H9 (cell line): ENCODE data around the gene SH3TC1. TPM values are rescaled to one million over a fixed set of nuclear protein-coding genes. Genes with fewer than 3 reads are reported as not detected.

ENCODE experiments used
- DNase-seq: peaks from one replicate; pipeline ENCODE4 v3.0.0-alpha.2; 2017
- H2AFZ ChIP-seq: one replicate; pipeline ENCODE4 v1.6.1; 2013; ENCODE audit warnings: mild to moderate bottlenecking, low read length, control low read depth, moderate library complexity
- H2AK5ac ChIP-seq: 2 replicates; pipeline ENCODE4 v1.6.1; 2013; ENCODE audit warnings: low read length, control low read depth, mixed read lengths; ENCODE audit not compliant: insufficient read length
- H2BK120ac ChIP-seq: one replicate; pipeline ENCODE4 v1.6.1; 2013; ENCODE audit warnings: low read depth, mild to moderate bottlenecking, low read length, control low read depth, inconsistent platforms; ENCODE audit not compliant: poor library complexity, severe bottlenecking
- H2BK12ac ChIP-seq: 2 replicates; pipeline ENCODE4 v1.6.1; 2013; ENCODE audit warnings: low read length, control low read depth, mixed read lengths, low read depth; ENCODE audit not compliant: insufficient read length
- H2BK15ac ChIP-seq: 2 replicates; pipeline ENCODE4 v1.6.1; 2013; ENCODE audit warnings: low read depth, low read length, control low read depth
- H2BK20ac ChIP-seq: one replicate; pipeline ENCODE4 v1.6.1; 2013; ENCODE audit warnings: low read depth, mild to moderate bottlenecking, low read length, control low read depth, inconsistent platforms; ENCODE audit not compliant: poor library complexity, severe bottlenecking
- H2BK5ac ChIP-seq: 2 replicates; pipeline ENCODE4 v1.6.1; 2013; ENCODE audit warnings: low read length, control low read depth, mixed read lengths; ENCODE audit not compliant: insufficient read length
- H3K14ac ChIP-seq: 2 replicates; pipeline ENCODE4 v1.6.1; 2013; ENCODE audit warnings: low read length, control low read depth; ENCODE audit not compliant: insufficient read depth
- H3K18ac ChIP-seq: 2 replicates; pipeline ENCODE4 v1.6.1; 2013; ENCODE audit warnings: low read depth, mild to moderate bottlenecking, mixed read lengths, low read length, control low read depth; ENCODE audit not compliant: insufficient read length
- H3K23ac ChIP-seq: 2 replicates; pipeline ENCODE4 v1.6.1; 2013; ENCODE audit warnings: low read length, control low read depth, mixed read lengths, low read depth; ENCODE audit not compliant: insufficient read length
- H3K23me2 ChIP-seq: 2 replicates; pipeline ENCODE4 v1.6.1; 2013; ENCODE audit warnings: low read depth, mild to moderate bottlenecking, mixed read lengths, low read length, control low read depth; ENCODE audit not compliant: insufficient read length, poor library complexity, severe bottlenecking
- H3K27ac ChIP-seq: 2 replicates; pipeline ENCODE4 v1.5.1; 2013; ENCODE audit warnings: low read length, control low read depth, mixed read lengths, low read depth; ENCODE audit not compliant: insufficient read length
- H3K27me3 ChIP-seq: 2 replicates; pipeline ENCODE4 v1.6.1; 2013; ENCODE audit warnings: low read length, control low read depth, inconsistent platforms; ENCODE audit not compliant: insufficient read depth
- H3K4ac ChIP-seq: 2 replicates; pipeline ENCODE4 v1.6.1; 2013; ENCODE audit warnings: low read depth, mild to moderate bottlenecking, control low read depth, inconsistent platforms, low read length, moderate library complexity
- H3K4me1 ChIP-seq: 2 replicates; pipeline ENCODE4 v1.6.1; 2013; ENCODE audit warnings: low read length, control low read depth, inconsistent platforms; ENCODE audit not compliant: insufficient read depth
- H3K4me2 ChIP-seq: 2 replicates; pipeline ENCODE4 v1.6.1; 2013; ENCODE audit warnings: low read length, control low read depth, mixed read lengths; ENCODE audit not compliant: insufficient read length, insufficient read depth
- H3K56ac ChIP-seq: 2 replicates; pipeline ENCODE4 v1.6.1; 2013; ENCODE audit warnings: low read depth, mild to moderate bottlenecking, mixed read lengths, low read length, control low read depth; ENCODE audit not compliant: insufficient read length
- H3K79me1 ChIP-seq: 2 replicates; pipeline ENCODE4 v1.6.1; 2013; ENCODE audit warnings: low read depth, mild to moderate bottlenecking, moderate library complexity, low read length, control low read depth, inconsistent platforms; ENCODE audit not compliant: insufficient read depth, poor library complexity, severe bottlenecking
- H3K79me2 ChIP-seq: 2 replicates; pipeline ENCODE4 v1.6.1; 2013; ENCODE audit warnings: low read length, control low read depth, inconsistent platforms; ENCODE audit not compliant: insufficient read depth
- H3K9ac ChIP-seq: 2 replicates; pipeline ENCODE4 v1.6.1; 2013; ENCODE audit warnings: low read length, control low read depth, mixed read lengths; ENCODE audit not compliant: insufficient read length; ENCODE audit errors: extremely low read depth
- H3K9me3 ChIP-seq: one replicate; pipeline ENCODE4 v1.6.1; 2013; ENCODE audit warnings: low read depth, low read length, inconsistent platforms; ENCODE audit not compliant: control insufficient read depth
- H3T11ph ChIP-seq: one replicate; pipeline ENCODE4 v1.6.1; 2013; ENCODE audit warnings: mild to moderate bottlenecking, low read length, control low read depth, inconsistent platforms
- H4K20me1 ChIP-seq: one replicate; pipeline ENCODE4 v1.6.1; 2013; ENCODE audit not compliant: control insufficient read depth, insufficient read length, insufficient read depth
- H4K5ac ChIP-seq: 2 replicates; pipeline ENCODE4 v1.6.1; 2013; ENCODE audit warnings: low read depth, mild to moderate bottlenecking, mixed read lengths, low read length, control low read depth; ENCODE audit not compliant: insufficient read length
- H4K8ac ChIP-seq: replicated peaks from 2 replicates; pipeline ENCODE4 v1.6.1; 2013; ENCODE audit warnings: low read length, control low read depth, mixed read lengths, low read depth; ENCODE audit not compliant: insufficient read length
- H4K91ac ChIP-seq: 2 replicates; pipeline ENCODE4 v1.6.1; 2013; ENCODE audit warnings: low read depth, mild to moderate bottlenecking, moderate library complexity, mixed read lengths, low read length, control low read depth; ENCODE audit not compliant: insufficient read length
- H3K27ac Mint-ChIP-seq, 3 experiments: 2 replicates in 2 of 3; 3 replicates in 1 of 3; pipeline ENCODE4 v1.8.0; 2020 to 2021; ENCODE audit warnings: mixed read lengths in 3 of 3, mild to moderate bottlenecking in 1 of 3, moderate library complexity in 1 of 3
- H3K27me3 Mint-ChIP-seq: 2 replicates; pipeline ENCODE4 v1.8.0; 2021; ENCODE audit warnings: low read depth, mild to moderate bottlenecking, moderate library complexity, mixed read lengths
- H3K36me3 Mint-ChIP-seq, 3 experiments: 2 replicates in 2 of 3; 3 replicates in 1 of 3; pipeline ENCODE4 v1.8.0; 2020 to 2021; ENCODE audit warnings: low read depth in 3 of 3, mixed read lengths in 3 of 3; ENCODE audit not compliant: insufficient read depth in 1 of 3
- H3K4me1 Mint-ChIP-seq, 2 experiments: 2 replicates each; pipeline ENCODE4 v1.8.0; 2020; ENCODE audit warnings: mixed read lengths in 2 of 2
- H3K4me3 Mint-ChIP-seq, 2 experiments: 2 replicates in 1 of 2; 3 replicates in 1 of 2; pipeline ENCODE4 v1.8.0; 2020 to 2021; ENCODE audit warnings: mild to moderate bottlenecking in 2 of 2, mixed read lengths in 2 of 2, moderate library complexity in 1 of 2
- H3K9me3 Mint-ChIP-seq, 2 experiments: 2 replicates in 1 of 2; 3 replicates in 1 of 2; pipeline ENCODE4 v1.8.0; 2020; ENCODE audit warnings: mild to moderate bottlenecking in 2 of 2, mixed read lengths in 2 of 2, moderate library complexity in 1 of 2
- CTCF ChIP-seq: fragments of 200-600 bp; sonication (generic); conservative IDR thresholded peaks from 3 replicates; pipeline ENCODE4 v1.8.0; 2021; ENCODE audit warnings: antibody characterized with exemption, mild to moderate bottlenecking
- WGBS: extraction: QIAGEN DNeasy Blood & Tissue Kit; methylation state at CpG from one replicate; pipeline ENCODE4 v1.1.7; 2013; ENCODE audit warnings: missing lambda C conversion rate, low lambda C conversion rate, mixed read lengths; ENCODE audit not compliant: insufficient read length; ENCODE audit errors: extremely low coverage; 5-methylcytosine and 5-hydroxymethylcytosine counted together
- total RNA-seq: library from RNA; stranded (reverse); gene quantifications from 2 replicates; pipeline ENCODE4 v1.2.1, GENCODE V29; 2021

SH3TC1 gene
- total RNA-seq, 1 experiment from 2014 or later: 0.74 TPM

DNA sequence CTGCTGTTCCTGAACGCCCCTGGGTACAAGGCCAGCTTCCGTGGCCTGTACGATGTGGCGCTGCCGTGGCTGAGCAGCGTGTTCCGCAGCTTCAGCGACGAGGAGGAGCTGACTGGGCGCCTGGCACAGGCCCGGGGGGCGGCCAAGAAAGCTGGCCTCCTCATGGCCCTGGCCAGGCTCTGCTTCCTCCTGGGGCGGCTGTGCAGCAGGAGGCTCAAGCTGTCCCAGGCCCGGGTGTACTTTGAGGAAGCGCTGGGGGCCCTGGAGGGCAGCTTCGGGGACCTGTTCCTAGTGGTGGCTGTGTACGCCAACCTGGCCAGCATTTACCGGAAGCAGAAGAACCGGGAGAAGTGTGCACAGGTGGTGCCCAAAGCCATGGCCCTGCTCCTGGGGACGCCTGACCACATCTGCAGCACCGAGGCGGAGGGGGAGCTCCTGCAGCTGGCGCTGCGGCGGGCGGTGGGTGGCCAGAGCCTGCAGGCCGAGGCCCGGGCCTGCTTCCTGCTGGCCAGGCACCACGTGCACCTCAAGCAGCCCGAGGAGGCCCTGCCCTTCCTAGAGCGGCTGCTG, 28.2 kb downstream of the SH3TC1 start:
- TF ChIP-seq CTCF: no peak
- no peak for DNase-seq

More for the DNA sequence above, 28.2 kb downstream of the SH3TC1 start:
- H3K27ac Mint-ChIP-seq: no peak overlapping the region
- no peak overlapping the region for H4K5ac ChIP-seq
- H3K79me1 ChIP-seq: no peaks in the 10 kb centered on the region
- no peak overlapping the region for H2BK120ac ChIP-seq
- peaks cover 22% of the 10 kb centered on the region in 2 experiments for H3K4me1 Mint-ChIP-seq
- H3K79me2 ChIP-seq: no peaks in the 10 kb centered on the region
- no peaks in the 10 kb centered on the region for H3K36me3 Mint-ChIP-seq
- H3K9me3 Mint-ChIP-seq: no peaks in the 10 kb centered on the region
- H3K4me2 ChIP-seq: no peak overlapping the region
- H3K4ac ChIP-seq: no peak overlapping the region
- H3K27me3 Mint-ChIP-seq: no peaks in the 10 kb centered on the region; the same call in 1 of the 2 replicates
- no peaks in the 10 kb centered on the region for H4K20me1 ChIP-seq
- peak overlapping the region; percentile 81 for H4K91ac ChIP-seq
- no CpG with 5 or more reads among the region's 31 CpGs for WGBS
- H2AK5ac ChIP-seq: no peak overlapping the region
- H2AFZ ChIP-seq: no peak overlapping the region
- no peak overlapping the region for H2BK20ac ChIP-seq
- no peak overlapping the region for H3K4me3 Mint-ChIP-seq
- no peak overlapping the region for H2BK5ac ChIP-seq
- no peak overlapping the region for H4K8ac ChIP-seq
- no peak overlapping the region for H3K18ac ChIP-seq
- no peaks in the 10 kb centered on the region for H3K27me3 ChIP-seq
- no peak overlapping the region for H3T11ph ChIP-seq
- no peak overlapping the region for H2BK12ac ChIP-seq
- H3K27ac ChIP-seq: no peak overlapping the region
- H2BK15ac ChIP-seq: no peak overlapping the region
- no peaks in the 10 kb centered on the region for H3K23me2 ChIP-seq
- H3K23ac ChIP-seq: no peak overlapping the region
- H3K56ac ChIP-seq: no peak overlapping the region
- no peak overlapping the region for H3K9ac ChIP-seq
- no peak overlapping the region for H3K14ac ChIP-seq
- H3K9me3 ChIP-seq: no peaks in the 10 kb centered on the region
- H3K4me1 ChIP-seq: peaks cover 4% of the 10 kb centered on the region
